Right lobe of liver (tissue), 4 donors: ENCODE results near the gene RELL2.

Experiments
- CTCF ChIP-seq, 4 donors: fragments of 200-600 bp in 3 of 4; fragments of 450-650 bp in 1 of 4; IDR thresholded peaks; one replicate each; pipeline versions ENCODE4 v1.5.1 to v1.8.0; 2016 to 2022; ENCODE audit warnings: antibody characterized with exemption in 4 of 4, mild to moderate bottlenecking in 2 of 4
- POLR2A ChIP-seq: fragments of 450-650 bp; IDR thresholded peaks from one replicate; pipeline ENCODE4 v1.6.1; 2017; ENCODE audit warnings: antibody characterized with exemption, mild to moderate bottlenecking
- donor health status: DM: no; HTN: no; CAD: no.
- donor health status: DM: no; HTN: no; CAD: no.
- donor health status: DM: no; HTN: yes; CAD: no.

- TF ChIP-seq CTCF (IDR thresholded peaks at IDR 0.05) (no peak), POLR2A (no peak)
These were observed 12.4 kb downstream of the RELL2 start for GRCh38 chr5:141649056-141649688.
